GM15510 (cell line): Measurements from ENCODE around the gene TAP2.

Experiments
- POLR2A ChIP-seq: IDR thresholded peaks from 3 replicates; pipeline ENCODE4 v1.6.1; 2011; ENCODE audit warnings: borderline replicate concordance; ENCODE audit not compliant: insufficient read length; ENCODE audit errors: extremely low read depth

The TAP2 gene

GRCh38 chr6:32827025-32827424 lies 11.5 kb downstream of the TAP2 start:
- no peak for TF ChIP-seq POLR2A

- no peak for TF ChIP-seq POLR2A
These were observed 12.6 kb downstream of the TAP2 start for GRCh38 chr6:32825966-32826365.

GRCh38 chr6:32819729-32820128 lies 18.8 kb downstream of the TAP2 start:
- no peak for TF ChIP-seq POLR2A

GRCh38 chr6:32818867-32819266 lies 19.7 kb downstream of the TAP2 start:
- no peak for TF ChIP-seq POLR2A

- no peak for TF ChIP-seq POLR2A
These were observed 21.8 kb downstream of the TAP2 start, which contains the start of gene HLA-DOB for GRCh38 chr6:32816746-32817204. Gene HLA-DOB, minus strand, starts transcription at chr6:32817002. Its CDS starts 51 bp downstream, at chr6:32816951.

- TF ChIP-seq POLR2A = no peak
These were observed 22.5 kb downstream of the TAP2 start for GRCh38 chr6:32815996-32816395.

- no peak for TF ChIP-seq POLR2A
These were observed 23.4 kb downstream of the TAP2 start for GRCh38 chr6:32815115-32815514.

GRCh38 chr6:32814145-32814544 lies 24.4 kb downstream of the TAP2 start:
- no peak for TF ChIP-seq POLR2A

- TF ChIP-seq POLR2A = no peak
These were observed 29.4 kb downstream of the TAP2 start for GRCh38 chr6:32809171-32809570.

- TF ChIP-seq POLR2A = no peak
These were observed 31.4 kb downstream of the TAP2 start for GRCh38 chr6:32807020-32807580.

- TF ChIP-seq POLR2A = no peak
These were observed 35.1 kb downstream of the TAP2 start for GRCh38 chr6:32803416-32803815.

GRCh38 chr6:32799740-32800139 lies 38.8 kb downstream of the TAP2 start:
- TF ChIP-seq POLR2A = no peak

GRCh38 chr6:32799168-32799567 lies 39.4 kb downstream of the TAP2 start:
- no peak for TF ChIP-seq POLR2A

GRCh38 chr6:32796848-32797776 lies 41.4 kb downstream of the TAP2 start:
- TF ChIP-seq POLR2A = no peak

GRCh38 chr6:32794510-32794909 lies 44.0 kb downstream of the TAP2 start:
- no peak for TF ChIP-seq POLR2A
